UCSD-AML1 (cell line): ENCODE measurements around the gene FDPS.

Source experiments
- DNase-seq: peaks from one replicate; lab custom pipeline; 2025; ENCODE audit not compliant: unreplicated experiment; lab: John Stamatoyannopoulos, UW

The FDPS gene

DNA sequence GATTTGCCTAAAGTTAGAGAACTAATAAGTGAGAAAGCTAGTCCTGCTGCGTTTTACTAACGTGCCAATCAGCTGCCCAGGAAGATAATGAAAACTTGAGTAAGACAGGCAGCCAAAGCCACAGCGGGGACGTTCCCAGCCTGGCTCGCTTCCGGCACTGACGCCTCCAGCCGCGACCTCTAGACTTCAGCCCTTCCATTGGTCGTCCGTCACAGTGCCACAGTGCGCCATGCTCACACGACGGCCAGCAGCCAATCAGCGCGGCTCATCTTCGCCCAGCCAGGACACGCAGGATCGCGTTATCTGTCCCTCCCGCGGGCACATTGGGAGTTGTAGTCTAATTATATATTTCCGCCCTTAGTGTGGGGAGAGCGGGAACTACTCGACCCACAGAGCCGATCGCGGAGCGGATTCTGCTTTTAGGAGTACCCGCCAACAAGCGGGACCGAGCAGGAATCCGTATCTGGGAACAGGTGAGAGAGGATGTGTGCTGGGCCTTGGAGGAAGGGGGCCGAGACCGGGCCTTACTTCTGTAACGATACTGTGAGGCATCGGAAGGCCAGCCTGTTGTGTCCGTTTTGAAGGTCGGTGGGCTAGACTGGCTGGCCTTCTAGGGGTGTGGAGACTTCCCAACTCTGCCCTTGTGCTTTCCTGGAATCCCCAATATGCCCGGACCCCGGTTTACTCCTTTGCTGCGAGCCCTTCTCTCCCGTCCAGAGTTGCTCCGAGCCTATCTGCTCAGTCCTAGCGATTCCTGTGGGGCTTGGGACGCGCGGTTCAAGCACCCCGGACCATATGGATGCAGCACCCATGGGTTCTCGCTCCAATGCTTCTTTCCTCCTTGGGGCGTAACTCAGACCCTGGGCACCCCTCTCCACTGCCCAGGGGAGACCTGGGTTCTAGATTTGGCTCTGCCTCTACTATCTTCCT is at the start of gene FDPS:
Gene FDPS, plus strand, starts transcription at position 374 of the 930 bp plus-strand sequence. CDS start 924 bp downstream, outside the sequence.
- DNase-seq: peak; percentile 98

DNA sequence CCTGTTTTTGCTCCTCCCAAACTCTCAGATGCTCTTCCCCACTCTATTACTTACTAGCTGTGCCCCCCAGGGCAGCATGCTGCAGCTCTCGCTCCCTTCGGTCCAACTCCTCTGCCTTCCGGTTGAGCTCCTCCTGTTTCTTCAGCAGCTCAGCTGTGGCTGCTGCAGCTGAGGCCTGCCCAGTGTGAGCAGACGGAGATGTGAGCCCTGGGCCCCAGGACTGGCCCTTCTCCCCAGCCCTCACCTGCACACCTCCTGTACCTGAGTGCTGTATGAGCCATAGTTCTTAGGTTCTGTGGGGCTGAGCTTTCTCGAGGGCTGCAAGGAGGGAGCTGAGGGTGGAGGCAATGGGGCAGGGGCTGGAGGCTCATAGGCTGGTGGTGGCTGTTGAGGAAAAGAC is 48.4 kb upstream of the FDPS start:
- no peak for DNase-seq

DNA sequence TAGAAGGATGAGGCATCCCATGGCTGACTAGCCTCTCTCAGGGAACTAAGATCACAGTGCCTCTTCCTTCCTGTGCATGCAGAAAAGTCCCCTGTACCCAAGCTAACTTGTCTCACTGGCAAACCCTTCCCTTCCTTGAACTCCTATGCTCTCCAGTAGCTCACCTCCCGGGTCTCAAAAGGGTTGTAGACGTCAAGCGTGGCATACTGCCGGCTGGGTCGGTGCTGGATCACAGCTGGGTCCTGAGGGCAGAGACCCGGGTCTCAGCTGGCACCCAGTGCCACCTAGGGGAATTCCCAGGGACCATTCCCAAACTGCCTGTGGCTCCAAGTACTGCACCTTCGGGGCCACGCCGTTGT is 47.2 kb upstream of the FDPS start:
- no peak for DNase-seq

DNA sequence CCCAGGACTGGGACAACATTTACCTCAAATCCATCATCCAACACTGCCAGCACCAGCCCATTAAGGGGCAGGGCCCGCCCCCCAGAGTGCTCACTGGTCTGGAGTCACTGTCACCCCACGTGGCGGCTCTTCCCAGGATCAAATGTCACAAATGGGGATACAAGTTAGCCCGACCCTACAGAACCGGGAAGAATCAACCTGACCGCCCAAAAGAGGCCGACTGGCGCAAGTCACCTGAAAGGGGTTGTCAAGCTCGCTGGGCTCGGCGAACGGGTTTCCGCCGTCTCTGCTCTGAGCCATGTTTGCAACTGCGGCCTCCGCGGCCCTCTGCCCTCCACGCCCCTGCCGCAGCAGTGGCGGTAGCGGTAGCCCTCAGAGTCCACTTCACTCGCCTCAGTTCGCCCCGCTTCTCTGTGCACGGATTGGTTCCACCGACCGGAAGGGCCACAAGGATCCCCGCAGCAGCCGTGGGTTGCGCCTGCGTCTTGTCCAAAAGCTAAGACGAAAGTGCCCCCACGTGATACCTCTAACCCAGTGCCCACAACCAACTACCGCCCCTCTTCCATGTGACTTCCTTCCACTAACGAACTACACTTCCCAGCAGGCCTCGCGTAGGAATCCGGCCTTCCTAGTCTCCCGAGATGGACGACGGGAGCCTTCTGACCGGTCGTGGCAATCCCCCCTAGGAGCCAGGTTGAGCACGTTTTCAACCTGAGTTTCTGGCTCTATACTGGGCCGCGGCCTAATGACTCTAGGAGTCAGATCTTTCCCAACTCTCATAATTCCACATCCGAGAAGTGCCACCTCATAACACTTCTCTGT is 46.6 kb upstream of the FDPS start, which contains the start of gene SCAMP3:
Gene SCAMP3, minus strand, starts transcription at position 509 of the 822 bp plus-strand sequence. Its CDS starts 209 bp downstream, at position 300.
- peak; percentile 93 for DNase-seq

DNA sequence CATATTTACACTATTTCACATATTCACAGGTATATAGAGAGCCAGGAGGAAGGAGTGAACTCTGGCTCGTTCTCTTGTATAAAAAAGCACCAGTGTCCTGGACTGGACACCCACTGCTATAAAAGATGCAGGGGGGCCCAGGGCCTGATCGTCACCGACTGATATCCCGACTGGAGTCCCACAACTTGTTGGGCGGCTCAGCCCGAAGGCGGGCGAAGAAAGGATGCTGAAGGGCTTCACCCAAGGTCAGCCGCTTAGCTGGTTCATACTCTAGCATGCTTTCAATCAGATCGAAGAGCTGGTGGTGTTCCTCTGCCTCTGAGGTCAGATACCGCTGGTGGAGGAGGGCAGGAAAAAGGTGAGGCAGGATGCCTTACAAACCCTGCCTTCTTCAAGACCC is 45.6 kb upstream of the FDPS start:
- no peak for DNase-seq

DNA sequence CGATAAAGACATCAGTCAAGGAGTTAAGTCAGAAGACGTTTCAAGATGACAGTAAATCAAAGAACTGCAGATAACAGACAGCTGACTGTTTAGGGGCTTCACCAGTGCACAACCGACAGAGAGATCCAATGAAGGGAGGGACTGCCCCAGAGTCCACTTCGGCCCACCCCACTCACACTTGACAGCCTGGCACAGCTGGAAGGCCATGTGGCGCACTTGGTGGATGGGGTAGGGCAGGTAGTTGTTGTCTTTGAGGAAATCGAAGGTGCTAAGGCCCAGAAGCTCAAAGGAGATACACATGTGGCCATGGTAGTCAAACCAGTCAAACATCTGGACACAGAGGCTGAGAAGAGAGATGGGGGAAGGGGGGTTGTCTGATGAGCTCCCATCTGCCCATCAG is 42.1 kb upstream of the FDPS start:
- DNase-seq: no peak

DNA sequence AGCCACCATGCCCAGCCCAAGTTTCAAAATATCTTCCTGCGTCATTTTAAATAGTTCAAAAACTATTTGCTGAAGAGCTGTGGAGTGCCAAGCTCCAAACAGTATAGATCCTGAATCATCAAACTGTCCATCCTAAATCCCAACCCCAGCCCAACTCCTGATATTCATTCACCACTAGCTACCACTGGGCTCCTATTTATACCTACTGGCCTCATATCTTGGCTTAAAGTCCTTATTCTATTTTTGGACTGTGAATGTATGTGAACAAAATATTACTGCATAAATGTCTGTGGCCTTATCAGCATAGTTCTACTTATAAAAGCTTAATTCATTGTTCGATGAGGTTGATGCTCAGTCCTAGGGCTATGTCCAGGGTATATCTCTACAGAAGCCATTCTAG is 41.3 kb upstream of the FDPS start:
- DNase-seq: no peak

DNA sequence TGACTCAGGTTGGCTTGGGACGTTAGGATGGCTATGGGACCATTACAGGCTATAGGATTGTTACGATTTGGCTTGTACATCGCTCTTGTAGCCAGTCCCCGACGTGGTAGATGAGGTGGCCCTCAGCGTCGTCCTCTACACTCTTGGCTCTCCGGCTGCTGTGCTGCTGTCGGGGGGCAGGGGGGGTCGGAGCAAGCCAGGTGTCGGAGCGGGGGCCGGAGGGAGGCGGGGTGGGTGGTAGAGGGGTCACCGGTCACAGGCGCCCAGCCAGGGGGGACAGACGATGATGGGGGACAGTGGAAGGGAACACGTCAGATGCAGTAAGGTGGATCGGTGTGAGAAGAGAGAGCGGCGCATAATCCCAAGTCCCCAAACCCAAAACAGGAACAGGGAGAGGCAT is 40.0 kb upstream of the FDPS start:
- DNase-seq: no peak

DNA sequence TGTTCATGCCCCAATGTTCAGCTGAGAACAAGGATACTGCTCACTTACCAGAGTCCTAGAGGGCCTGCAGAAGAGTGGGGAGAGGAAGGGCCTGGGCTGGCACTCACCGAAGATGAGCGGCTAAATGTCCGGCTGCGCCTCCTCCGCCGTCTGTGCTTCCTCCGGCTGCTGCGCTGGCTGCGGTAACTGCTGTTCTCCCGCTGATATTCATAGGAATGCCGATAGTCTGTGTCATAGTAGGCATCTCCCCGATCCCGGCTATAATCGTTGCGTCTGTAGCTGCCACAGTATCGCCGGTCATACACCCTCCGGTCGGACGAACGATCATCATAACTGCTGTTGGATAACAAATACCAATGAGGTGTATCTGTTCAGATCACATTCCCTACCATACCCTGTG is 39.3 kb upstream of the FDPS start:
- no peak for DNase-seq

DNA sequence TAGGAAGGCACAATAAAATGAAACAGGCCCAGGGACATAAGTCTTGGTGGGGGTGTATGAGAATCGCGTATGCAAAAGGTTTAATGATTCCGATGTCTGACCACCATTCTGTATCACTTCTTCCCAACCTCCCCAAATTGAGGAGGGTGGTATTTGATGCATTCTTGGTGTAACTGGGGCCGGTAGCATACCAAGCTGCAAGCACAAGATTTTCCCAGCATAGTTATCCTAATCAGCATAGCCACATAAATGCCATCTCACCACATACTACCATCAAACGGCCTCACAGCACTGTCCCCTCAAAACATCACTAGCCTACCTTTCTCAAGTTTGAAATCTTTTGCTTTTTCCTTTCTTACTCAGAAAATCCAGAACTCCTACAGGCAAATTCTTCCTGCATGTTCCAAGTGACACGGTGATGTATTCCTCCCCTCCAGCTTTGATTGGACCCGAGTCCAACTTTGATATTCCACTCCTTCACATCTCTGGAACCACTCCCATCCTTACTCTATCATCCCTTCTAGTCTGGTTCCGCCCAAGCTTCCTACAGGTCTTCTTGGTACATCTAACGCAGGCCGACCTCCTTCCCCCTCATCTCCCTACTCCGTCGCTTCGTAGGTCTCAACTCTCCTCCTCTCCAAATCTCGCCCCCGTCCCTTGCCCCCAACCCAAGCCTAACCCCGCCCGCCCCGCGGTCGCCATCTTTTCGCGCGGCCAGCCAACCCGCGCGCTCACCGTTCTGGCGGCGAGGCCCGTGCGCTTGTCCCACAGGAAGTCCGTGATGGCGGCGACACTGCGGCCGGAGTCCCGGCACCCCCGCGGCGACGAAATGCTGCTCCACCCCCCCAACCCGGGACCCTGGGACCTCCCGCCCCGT is 36.0 kb upstream of the FDPS start:
- DNase-seq: peak; percentile 79

DNA sequence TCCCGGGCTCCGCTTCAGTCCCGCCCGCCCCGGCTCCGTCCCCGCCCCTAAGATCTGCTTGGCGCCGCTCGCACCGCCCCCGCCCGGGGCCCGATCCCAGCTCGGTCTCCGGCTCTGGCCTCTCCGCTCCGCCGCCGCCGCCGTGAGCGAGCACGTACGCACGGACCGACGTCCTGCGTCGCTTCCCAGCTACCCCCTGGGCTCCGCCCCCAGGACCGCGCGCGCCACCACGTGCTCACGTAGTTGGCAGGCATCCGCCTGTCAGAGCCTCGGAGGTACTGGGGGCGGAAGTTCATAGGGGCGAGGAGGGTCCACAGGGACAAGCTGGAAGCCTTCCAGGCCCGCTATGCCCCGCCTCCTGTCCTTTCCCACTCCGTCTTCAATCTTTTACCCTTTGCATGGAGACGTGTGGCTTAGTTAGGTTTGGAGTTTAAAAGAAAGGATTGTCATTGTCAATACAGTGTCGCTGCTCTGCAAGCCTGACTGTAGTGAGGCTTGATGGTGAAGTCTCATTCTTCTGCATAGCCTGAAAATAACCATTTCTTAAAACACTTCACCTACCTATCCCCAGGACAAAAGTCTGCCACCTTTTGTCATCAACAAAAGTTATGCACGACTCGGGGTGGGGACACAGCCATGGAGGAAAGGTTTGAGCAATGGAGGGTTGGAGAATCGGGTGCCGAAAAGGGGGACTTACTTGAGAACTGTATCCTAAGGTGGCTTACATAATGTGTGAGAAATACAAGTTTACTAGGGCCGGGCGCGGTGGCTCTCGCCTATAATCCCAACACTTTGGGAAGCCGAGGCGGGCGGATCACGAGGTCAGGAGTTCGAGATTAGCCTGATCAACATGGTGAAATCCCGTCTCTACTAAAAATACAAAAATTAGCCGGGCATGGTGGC is 35.1 kb upstream of the FDPS start, which contains the start of gene CLK2:
Gene CLK2, minus strand, starts transcription at position 162 of the 903 bp plus-strand sequence. CDS start 2,527 bp downstream, outside the sequence.
- peak; percentile 97 for DNase-seq

DNA sequence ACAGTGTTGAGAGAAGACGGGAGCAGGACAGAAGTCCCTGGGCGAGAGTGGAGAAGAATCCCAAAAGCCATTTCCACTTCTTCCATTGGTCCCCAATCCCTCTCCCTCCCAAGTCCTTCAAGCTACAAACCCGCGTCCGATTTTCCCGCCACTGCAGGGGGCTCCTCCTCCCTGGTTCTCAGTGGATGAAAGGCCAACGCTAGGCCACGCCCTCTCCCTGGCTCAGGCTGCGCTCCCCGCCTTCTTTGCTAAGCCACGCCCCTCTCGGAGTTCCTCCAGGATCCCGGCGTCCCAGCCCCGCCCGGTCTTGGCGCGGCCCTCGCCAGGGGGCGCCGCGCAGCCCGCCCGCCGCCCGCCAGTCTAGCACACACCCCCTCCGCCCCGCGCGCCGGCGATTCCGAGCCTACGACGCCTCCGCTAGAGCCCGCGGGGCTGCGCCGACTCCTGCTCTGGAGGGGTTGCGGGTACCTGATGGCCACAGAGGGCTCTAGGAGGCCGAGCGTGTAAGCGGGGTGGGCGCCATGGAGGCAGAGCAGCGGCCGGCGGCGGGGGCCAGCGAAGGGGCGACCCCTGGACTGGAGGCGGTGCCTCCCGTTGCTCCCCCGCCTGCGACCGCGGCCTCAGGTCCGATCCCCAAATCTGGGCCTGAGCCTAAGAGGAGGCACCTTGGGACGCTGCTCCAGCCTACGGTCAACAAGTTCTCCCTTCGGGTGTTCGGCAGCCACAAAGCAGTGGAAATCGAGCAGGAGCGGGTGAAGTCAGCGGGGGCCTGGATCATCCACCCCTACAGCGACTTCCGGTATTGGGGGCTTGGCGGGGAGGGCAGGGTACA is 31.4 kb upstream of the FDPS start, which contains the start of gene HCN3:
Gene HCN3, plus strand, starts transcription at position 394 of the 832 bp plus-strand sequence. Its CDS starts 128 bp downstream, at position 522.
- peak; percentile 96 for DNase-seq

DNA sequence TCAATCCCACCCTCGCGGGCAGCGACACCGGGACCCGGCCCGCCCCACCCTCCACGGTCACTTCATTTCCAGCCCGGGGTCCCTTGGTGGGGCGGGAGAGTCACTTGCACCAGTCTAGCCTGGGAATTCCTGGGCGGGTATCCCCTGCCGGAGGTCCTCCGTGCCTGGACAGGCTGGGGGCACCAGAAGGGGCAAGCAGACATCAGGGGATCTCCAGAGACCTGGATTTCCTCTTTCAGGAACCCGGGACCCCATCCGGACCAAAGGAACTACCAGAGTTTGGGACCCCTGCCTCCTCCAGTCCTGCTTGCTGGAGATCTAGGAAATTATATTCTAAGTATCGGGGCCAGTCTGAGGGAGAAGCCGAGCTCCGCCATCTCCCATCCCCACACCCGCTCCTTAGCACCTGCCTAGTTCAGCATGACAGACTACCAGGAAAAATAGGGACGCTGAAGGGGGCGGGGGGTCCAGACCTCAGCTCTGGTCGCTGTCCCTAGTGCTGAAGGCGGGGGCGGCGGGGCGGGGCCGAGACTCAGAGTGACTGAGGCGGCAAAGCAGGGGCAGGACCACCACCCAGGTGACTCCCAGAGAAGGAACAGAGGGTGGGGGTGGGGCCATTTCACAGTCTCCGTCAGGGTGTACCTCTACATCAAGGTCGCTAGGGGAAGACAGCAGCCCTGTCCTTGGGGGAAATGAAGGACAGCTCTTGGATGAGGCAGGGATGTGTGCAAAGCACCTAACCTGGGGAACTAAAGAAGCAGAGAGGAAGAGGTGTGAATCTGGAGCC is 30.6 kb upstream of the FDPS start:
- DNase-seq: peak; percentile 36

DNA sequence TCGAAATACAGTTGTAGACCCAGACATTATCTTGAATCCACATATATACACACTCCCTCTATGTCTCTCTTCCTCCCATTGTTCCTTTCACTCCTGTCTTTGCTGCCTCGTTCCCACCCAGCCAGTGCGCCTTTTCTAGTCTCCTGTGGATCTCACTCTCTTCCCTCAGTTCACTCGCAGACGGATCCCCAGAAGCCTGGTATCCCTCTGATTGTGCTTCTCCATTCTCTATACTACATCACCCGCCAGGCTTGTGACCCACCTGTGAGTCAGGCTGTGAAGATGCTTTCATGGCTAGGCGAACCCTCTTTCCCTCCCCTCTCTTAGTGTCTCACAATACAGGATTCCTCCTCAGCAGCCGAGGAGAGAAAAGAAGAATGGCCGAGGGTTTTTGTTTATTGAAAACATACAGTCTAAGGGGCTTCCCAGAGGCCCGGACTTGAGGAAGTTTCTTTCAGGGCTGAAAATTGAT is 29.9 kb upstream of the FDPS start:
- no peak for DNase-seq

DNA sequence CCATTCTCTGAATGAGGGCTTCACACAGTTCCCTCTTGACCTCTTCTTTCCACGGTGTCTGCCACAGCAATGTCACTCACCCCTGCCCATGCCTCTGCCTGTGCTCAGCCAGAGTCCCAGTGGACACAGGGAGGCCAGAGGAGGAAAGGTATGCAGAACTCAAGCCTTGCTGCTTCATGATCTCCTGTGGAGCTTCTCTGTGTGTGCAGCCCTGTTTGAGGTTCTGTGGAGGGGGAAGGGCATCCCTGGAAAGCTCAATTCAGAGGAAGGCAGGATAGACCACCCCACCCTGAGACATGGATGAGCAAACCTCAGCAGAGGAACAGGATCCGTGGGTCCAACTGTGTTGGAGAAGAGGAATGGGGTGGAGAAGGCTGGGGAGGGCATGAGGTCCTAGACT is 29.4 kb upstream of the FDPS start:
- DNase-seq: no peak

DNA sequence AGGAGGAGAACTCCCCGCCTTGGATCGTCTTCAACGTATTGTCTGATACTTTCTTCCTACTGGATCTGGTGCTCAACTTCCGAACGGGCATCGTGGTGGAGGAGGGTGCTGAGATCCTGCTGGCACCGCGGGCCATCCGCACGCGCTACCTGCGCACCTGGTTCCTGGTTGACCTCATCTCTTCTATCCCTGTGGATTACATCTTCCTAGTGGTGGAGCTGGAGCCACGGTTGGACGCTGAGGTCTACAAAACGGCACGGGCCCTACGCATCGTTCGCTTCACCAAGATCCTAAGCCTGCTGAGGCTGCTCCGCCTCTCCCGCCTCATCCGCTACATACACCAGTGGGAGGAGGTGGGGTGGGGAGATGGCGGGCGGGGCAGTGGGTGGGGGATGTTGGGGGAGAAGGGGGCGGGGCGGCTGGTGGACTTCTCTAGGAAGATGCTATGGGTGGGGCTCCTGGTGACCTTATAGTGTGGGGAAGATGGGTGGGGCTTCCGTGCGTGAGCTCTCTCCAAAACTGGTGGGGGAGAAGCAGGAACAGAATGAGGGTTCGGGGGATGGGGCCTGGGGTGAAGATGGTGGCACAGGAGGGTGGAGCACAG is 26.1 kb upstream of the FDPS start:
- no peak for DNase-seq

DNA sequence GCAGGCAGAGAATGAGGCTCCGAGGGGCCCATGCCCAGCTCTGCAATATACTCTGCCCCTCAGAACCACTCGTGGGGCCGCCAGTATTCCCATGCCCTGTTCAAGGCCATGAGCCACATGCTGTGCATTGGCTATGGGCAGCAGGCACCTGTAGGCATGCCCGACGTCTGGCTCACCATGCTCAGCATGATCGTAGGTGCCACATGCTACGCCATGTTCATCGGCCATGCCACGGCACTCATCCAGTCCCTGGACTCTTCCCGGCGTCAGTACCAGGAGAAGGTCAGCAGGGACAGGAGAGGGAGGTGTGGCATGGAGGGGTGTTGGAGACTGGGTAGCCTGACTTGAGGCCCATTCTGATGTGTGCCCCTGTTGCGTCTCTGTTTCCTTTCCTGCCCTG is 24.2 kb upstream of the FDPS start:
- DNase-seq: no peak
